HG03039 (cell line): ENCODE measurements around the gene DPP6.
"Not testable (repeated sequence)": the region's sequence is repeated elsewhere in the genome, so short reads cannot be mapped to it uniquely, and the experiment has no call there.

Source experiments
- ATAC-seq: cut with Tn5 transposase; IDR thresholded peaks from one replicate; pipeline ENCODE4 v1.9.1; 2021; ENCODE audit warnings: mild to moderate bottlenecking, moderate library complexity; ENCODE audit not compliant: unreplicated experiment

The DPP6 gene

DNA sequence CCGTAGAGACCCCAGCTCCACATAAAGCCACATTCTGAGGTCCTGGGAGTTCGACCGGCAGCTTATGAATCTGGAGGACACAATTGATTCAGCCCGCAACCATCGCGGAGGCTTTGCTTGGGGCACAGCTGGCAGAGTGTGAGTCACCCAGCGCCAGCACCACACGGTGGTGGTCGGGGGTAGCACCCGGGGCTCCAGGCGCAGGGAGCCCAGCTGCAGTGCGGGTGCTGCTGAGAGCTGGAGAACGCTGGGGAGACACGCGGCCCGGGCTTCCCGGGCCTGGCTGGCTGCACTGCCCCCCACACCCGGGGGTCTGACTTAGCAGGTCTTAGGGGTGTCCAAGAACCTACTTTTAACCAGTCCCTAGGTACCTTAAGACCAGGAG lies 862.8 kb downstream of the DPP6 start:
- ATAC-seq: no peak

DNA sequence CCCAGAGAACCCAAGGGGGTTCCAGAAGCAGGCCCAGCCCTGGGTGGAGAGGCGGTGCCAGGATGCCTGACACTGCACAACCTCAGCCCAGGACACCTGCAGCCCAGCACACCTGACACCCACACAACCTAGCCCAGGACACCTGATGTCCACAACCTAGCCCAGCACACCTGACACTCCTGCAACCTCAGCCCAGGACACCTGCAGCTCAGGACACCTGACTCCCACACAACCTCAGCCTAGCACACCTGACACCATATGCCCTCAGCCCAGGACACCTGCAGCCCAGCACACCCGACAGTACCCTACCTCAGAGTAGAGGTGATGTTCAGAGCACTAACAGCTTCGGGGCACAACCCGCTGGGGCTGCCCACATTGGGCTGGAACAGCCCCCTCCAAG lies 863.4 kb downstream of the DPP6 start:
- ATAC-seq: no peak

DNA sequence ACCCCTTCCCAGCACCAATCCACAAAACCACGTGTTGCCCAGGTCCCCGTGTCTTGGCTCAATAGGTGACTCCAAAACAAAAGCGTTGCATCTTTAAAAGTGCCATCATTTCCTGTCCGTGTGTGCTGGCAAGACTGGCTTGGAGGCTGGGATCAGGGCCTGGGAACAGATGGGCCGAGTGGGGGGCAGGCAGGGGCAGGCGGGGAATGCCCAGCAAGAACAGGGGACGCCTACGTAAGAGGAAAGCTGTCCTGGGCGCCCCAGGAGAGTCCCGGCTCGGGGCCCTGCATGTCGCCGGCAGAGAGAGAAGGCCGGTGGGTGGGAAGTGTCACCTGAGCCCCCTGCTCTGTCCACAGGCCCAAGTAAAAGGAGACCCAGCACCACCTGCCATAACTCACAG lies 864.2 kb downstream of the DPP6 start:
- no peak for ATAC-seq

DNA sequence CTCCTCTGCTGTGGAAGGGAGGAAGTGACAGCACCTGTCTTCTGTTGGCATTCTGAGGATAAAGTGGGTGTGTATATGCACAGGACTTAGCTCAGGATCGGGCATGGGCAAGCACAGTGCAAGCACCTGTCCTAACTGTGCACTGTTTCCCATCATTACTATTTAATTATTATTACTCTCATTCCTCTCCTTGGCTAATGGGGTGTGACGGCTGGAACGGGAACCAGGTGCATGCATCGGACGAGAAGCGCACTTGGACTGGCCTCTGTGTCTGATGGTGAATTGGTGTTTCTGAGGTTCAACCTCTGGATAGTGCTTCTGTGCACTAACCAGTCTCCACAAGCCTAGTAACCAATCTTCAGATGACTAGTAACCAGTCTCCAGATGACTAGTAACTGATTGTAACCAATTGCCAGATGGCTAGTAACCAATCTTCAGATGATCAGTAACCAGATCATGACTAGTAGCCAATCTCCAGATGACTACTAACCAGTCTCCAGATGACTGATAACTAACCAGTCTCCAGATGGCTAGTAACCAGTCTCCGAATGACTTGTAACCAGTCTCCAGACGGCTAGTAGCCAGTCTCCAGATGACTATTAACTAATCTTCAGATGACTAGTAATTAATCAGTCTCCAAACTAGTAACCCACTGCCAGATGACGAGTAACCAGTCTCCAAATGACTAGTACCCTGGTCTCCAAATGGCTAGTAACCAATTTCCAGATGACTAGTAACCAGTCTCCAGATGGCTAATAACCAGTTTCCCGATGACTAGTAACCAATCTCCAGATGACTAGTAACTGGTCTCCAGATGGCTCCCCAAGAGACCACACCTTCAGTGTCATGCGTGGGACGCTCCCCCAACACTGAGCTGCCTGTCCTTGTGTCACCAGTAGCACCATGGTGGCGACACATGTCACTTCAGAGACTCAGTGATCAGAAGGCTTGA lies 864.9 kb downstream of the DPP6 start:
- no peak for ATAC-seq

DNA sequence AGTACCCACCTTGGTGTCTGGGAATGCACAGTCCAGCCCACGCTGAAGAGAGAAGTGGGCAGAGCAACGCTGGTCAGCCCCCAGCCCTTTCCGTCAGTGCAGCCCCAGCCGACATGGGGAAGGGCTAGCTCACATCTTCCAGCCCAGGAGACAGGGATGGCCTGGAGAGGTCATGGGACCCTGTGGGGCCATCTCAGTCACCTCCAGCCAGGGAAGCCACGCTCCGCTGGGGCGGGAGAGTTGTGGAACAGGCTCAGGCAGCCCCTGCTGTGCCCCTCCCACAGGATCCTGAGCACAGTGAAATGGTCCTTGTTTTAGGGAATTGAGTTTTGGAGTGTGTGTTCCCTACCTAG lies 865.6 kb downstream of the DPP6 start:
- ATAC-seq: no peak

DNA sequence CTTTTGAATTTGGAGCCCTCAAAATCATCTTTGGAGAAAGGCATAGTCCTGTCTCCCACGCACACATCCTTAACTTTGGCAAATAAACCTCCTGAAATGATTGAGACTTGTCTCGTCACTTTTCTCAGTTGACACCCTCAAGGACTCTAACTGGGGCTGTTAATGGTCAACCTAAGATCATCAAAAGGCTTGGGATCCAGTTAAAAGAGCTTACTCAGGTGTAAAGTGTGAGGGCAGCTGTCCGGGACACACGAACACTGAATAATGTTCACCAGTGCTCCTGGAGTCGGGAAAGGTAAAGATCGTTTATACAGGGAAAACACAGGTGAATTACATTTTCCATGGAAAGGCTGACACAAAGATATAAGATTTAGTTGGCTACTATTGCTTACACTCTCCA lies 866.1 kb downstream of the DPP6 start:
- ATAC-seq: no peak

DNA sequence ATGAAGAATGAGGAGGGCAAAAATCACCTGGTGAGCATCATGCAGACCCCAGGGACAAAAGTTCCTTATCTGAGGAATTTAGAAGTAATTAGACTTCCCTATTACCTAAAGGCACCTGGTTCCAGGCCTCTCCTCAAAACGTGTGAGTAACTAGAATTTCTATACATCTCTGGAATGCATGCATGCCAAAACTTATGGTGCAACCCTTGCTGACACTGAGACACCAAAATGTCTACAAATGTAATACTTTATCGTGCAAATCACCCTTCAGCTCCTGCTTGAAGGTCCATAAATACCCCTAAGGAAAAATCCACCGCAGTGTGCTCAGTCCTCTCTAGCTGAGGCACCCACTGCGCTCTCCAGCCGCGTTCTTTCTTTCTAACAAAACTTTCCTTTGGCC lies 866.5 kb downstream of the DPP6 start:
- no peak for ATAC-seq

DNA sequence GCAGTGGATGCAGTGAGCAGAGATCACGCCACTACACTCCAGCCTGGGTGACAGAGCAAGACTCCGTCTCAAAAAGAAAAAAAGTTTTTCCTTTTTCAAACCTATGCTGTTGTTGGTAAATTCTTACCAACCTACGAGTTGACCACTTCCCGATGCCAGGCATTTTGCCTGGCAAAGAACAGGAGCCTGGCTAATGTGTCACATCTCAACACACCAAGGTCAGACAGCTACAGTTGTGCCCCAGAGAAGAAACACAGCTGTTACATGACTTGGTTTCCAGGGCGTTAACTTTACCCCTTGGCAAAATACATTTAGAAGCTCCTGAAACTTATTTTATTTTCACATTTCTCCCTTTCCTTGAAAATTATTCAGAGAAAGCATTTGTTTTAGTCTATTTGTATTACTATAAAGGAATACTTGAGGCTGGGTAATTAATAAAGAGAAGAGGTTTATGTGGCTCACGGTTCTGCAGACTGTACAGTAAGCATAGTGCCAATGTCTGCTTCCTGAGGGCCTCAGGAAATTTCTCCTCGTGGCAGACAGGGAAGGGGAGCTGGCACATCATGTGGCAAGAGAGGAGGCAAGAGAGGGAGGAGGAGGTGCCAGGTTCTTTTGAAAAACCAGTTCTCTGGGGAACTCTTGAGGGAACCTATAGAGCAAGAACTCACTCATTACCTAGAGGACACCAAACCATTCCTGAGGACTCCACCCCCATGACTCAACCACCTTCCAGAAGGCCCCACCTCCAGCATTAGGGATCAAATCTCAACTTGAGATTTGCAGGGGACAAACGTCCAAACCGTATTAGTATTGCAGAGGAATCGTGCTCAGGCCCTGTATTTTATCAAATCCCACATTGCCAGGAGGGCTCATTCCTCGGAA lies 867.4 kb downstream of the DPP6 start:
- no peak for ATAC-seq

DNA sequence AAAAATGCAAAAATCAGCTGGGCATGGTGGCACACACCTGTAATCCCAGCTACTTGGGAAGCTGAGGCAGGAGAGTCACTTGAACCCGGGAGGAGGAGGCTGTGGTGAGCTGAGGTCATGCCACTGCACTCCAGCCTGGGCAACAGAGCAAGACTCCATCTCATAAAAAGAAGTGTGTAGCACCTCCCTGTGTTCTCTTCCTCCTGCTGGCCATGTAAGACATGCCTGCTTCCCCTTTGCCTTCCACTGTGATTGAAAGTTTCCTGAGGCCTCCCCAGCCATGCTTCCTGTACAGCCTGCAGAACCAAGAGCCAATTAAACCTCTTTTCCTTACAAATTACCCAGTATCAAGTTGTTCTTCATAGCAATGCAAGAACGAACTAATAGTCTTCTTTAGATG lies 870.3 kb downstream of the DPP6 start:
- ATAC-seq: not testable (repeated sequence)

DNA sequence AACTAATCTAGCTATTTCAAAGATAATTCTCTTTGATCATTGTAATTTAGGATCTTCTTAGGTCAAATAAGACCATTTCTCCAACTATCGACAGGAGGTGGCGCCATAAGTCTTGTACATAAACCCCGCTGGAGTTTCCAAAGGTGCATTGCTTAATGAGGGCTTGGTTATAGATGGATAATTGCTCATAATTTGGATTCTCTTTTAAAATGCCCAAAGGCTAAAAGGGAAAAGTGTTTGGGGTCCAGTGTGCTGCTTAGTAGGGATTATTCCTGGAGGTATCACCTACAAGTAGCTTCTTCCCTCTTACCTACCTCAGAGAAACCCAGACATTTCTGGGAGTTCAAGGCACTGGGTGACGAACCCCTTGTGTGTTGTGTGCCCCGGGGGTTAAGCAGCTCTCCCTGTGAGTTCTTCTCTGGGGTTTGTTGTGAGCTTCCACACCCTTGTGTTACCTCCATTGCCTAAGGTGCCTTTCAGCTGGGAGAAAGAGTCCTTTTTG lies 875.5 kb downstream of the DPP6 start:
- ATAC-seq: peak; percentile 49

DNA sequence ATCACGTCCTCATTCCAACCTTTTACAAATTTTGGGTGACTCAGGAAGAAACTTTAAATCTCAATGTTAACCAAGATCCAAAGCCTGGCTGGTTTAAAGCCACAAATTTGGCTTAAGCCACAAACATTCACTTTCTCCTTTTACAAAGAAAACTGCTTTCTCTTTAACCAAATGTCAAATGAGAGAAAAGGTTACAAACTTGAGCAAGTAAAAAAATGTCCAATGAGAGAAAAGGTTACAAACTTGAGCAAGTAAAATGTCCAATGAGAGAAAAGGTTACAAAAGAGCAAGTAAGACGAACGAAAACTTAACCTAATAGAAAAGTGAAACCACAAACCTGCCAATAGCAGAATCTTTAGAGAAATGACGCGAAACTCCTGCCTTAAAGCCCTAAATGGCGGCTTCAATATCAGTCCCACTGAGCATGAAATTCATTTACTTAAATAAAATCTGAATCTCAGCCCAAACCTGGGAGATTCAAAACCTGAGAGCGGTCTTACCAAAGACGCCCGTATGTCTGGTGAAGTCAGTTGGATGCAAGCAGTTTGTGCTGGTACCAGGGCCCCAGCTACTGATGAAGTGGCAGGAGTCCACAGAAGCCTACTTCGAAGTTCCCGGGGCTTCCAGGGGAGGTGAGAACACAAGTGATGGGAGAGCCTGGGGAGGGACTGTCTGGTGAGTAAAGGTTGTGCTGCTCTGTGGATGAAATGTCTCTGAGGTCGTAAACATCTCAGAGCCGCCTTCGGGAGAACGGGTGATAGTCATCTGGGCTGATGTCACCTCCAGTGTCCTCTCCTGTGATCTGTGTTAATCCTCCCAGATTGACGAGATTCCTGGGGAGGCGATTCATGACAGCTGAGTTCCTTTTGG lies 876.2 kb downstream of the DPP6 start:
- peak; percentile 77 for ATAC-seq

DNA sequence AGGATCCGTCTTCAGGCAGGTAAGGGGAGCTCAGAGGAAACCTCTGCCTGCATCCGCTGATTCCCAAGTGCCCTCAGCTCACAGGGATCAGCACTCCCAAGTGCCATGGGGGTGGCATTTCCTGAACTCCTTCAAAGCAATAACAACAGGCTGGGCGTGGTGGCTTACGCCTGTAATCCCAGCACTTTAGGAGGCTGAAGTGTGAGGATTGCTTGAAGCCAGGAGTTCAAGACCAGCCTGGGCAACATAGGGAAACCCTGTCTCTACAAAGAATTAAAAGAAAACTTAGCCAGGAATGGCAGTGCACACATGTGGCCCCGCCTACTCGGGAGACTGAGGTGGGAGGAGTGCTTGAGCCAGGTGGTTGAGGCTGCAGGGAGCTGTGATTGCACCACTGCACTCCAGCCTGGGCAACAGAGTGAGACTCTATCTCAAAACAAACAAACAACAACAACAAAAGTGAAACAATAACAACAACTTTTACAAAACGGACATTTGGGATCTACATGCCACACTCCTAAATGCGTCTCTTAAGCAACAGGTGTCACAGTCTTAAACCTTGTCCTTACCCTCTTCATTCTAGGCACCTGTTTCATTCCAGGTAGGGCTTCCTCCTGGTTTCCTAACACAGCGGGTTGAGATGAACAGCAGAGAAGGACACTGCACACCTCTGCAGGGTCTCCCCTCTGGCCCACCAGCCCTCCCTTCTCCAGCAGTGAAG lies 877.0 kb downstream of the DPP6 start:
- ATAC-seq: no peak

DNA sequence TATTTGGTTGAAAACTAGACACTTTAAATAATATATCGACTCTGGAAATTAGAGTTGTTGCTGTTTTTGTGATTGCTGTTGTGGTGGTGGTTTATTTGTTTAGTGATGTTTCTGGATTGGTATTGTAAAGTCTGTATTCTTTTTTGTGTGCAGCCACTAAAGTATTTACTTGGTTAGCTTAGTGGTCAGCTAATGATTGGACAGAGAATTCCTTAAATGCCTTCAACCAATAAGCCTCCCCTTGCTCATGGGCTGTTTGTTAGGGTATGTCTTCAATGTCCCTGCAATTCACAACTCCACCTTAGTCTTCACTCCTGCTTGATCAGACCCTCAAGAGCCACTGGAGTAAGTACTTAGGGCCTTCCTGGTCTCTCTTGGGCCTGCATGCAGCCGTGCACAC lies 879.7 kb downstream of the DPP6 start:
- no peak for ATAC-seq

DNA sequence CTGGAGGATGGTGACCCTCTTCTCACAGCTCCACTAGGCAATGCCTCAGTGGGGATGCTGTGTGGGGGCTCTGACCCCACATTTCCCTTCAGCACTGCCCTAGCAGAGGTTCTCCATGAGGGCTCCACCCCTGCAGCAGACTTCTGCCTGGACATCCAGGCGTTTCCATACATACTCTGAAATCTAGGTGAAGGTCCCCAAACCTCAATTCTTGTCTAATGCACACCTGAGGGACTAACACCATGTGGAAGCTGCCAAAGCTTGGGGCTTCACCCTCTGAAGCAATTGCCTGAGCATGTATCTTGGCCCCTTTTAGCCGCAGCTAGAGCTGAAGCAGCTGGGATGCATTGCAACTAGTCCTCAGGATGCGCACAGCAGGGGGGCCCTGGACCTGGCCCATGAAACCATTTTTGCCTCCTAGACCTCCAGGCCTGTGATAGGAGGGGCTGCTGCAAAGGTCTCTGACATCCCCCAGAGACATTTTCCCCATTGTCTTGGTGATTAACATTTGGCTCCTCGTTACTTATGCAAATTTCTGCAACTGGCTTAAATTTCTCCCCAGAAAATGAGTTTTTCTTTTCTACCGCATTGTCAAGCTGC lies 882.3 kb downstream of the DPP6 start:
- ATAC-seq: not testable (repeated sequence)

DNA sequence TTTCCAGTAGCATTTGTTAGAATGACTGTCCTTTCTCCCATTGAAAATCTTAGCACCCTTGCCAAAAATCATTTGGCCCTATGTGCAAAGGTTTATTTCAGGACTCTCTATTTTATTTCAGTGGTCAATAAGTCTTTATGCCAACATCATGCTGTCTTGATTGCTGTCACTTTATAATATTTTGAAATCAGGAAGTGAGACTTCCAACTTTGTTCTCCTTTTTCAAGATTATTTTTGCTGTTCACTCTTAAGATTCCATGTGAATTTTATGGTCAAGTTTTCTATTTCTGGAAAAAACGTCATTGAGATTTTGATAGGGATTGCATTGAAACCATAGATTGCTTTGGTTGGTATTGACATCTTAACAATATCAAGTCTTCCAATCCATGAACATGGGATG lies 885.6 kb downstream of the DPP6 start:
- no peak for ATAC-seq

DNA sequence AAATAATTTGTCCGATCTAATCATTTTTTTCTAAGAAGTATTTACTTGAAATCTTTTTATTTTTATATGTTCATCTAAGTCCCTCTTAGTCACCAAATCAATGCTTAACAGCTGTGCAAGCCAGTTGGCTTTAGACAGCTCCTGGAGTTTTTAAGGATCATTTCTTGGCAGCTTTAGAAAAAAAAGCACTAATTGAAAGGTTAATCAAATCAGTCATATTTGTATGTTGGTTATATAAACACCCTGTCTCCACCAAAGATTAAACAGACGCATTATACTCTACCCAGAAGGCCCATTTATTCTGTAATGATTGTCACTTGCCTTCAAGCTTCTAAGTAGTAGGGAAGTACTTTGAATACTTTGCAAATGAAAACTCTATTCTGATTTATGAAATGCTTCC lies 890.5 kb downstream of the DPP6 start:
- ATAC-seq: no peak
